H1 (cell line): ENCODE measurements around the gene ATG16L2. TPM values are rescaled to one million over a fixed set of nuclear protein-coding genes. Genes with fewer than 3 reads are reported as not detected.

Source experiments
- CTCF ChIA-PET: fragments of 300-600 bp; sonication (Branson Sonifier 250); formaldehyde crosslinking; loops from one replicate; lab custom pipeline; 2021; ENCODE audit not compliant: partially characterized antibody; lab: Charles Lee
- POLR2A ChIA-PET: fragments of 300-600 bp; sonication (Branson Sonifier 250); formaldehyde crosslinking; loops from one replicate; lab custom pipeline; 2021; ENCODE audit warnings: inconsistent platforms; ENCODE audit not compliant: partially characterized antibody; lab: Charles Lee
- DNase-seq, 2 experiments: peaks; one replicate each; pipeline versions ENCODE4 v3.0.0 to v3.0.0-alpha.2; 2010 to 2022; ENCODE audit warnings: low spot score in 2 of 2, low read depth in 1 of 2, mixed read lengths in 1 of 2
- FAIRE-seq: peaks from 2 replicates; lab custom pipeline; 2011; peaks lifted over from hg19 to GRCh38; lab: Jason Lieb, UNC
- H2AFZ ChIP-seq: 2 replicates; pipeline ENCODE4 v1.8.1; 2012; ENCODE audit warnings: low read length, inconsistent platforms
- H2AK5ac ChIP-seq: 2 replicates; pipeline ENCODE4 v1.6.1; 2013; ENCODE audit warnings: low read depth, low read length
- H2BK120ac ChIP-seq: replicated peaks from 2 replicates; pipeline ENCODE3; 2013; ENCODE audit warnings: low read depth, low read length, inconsistent platforms
- H2BK12ac ChIP-seq: 2 replicates; pipeline ENCODE4 v1.6.1; 2013; ENCODE audit warnings: low read depth, low read length
- H2BK15ac ChIP-seq: 2 replicates; pipeline ENCODE4 v1.6.1; 2013; ENCODE audit warnings: low read length
- H2BK20ac ChIP-seq: 2 replicates; pipeline ENCODE4 v1.6.1; 2013; ENCODE audit warnings: low read length
- H2BK5ac ChIP-seq: 2 replicates; pipeline ENCODE4 v1.6.1; 2013; ENCODE audit warnings: low read depth, low read length
- H3K14ac ChIP-seq: 2 replicates; pipeline ENCODE4 v1.6.1; 2013; ENCODE audit warnings: inconsistent platforms; ENCODE audit not compliant: insufficient read length
- H3K18ac ChIP-seq: 2 replicates; pipeline ENCODE4 v1.6.1; 2013; ENCODE audit warnings: low read length; ENCODE audit errors: extremely low read depth
- H3K23ac ChIP-seq: 2 replicates; pipeline ENCODE4 v1.6.1; 2013; ENCODE audit warnings: inconsistent platforms; ENCODE audit not compliant: insufficient read length
- H3K23me2 ChIP-seq: 2 replicates; pipeline ENCODE4 v1.6.1; 2013; ENCODE audit warnings: low read depth, low read length
- H3K27ac ChIP-seq: 2 replicates; pipeline ENCODE4 v1.6.1; 2011; ENCODE audit warnings: low read depth, low read length, inconsistent platforms
- H3K27me3 ChIP-seq, 4 experiments: replicated peaks in 1 of 4; 1 replicate in 1 of 4; 2 replicates in 3 of 4; pipeline versions ENCODE4 v1.6.1 to v1.8.1; 2011 to 2013; ENCODE audit warnings: low read length in 3 of 4, mild to moderate bottlenecking in 3 of 4, inconsistent platforms in 2 of 4, mixed read lengths in 2 of 4, moderate library complexity in 1 of 4; ENCODE audit not compliant: control insufficient read depth in 3 of 4, insufficient read depth in 3 of 4; ENCODE audit errors: extremely low read depth in 1 of 4
- H3K36me3 ChIP-seq, 4 experiments: 2 replicates each; pipeline versions ENCODE4 v1.6.1 to v1.8.1; 2011 to 2013; ENCODE audit warnings: mild to moderate bottlenecking in 4 of 4, low read length in 3 of 4, moderate library complexity in 2 of 4, control low read depth in 1 of 4, inconsistent platforms in 1 of 4; ENCODE audit not compliant: insufficient read depth in 4 of 4, control insufficient read depth in 2 of 4
- H3K4ac ChIP-seq: replicated peaks from 2 replicates; pipeline ENCODE3; 2013; ENCODE audit warnings: low read length, low read depth, mixed read lengths, inconsistent platforms; ENCODE audit not compliant: insufficient read length
- H3K4me1 ChIP-seq, 4 experiments: replicated peaks in 1 of 4; 1 replicate in 1 of 4; 2 replicates in 3 of 4; pipeline versions ENCODE4 v1.6.1 to v1.8.1; 2011 to 2013; ENCODE audit warnings: low read length in 3 of 4, inconsistent platforms in 2 of 4, mixed read lengths in 1 of 4; ENCODE audit not compliant: insufficient read depth in 4 of 4, control insufficient read depth in 3 of 4
- H3K4me2 ChIP-seq, 2 experiments: 2 replicates each; pipeline versions ENCODE4 v1.6.1 to v1.8.1; 2011 to 2013; ENCODE audit warnings: low read depth in 2 of 2, low read length in 2 of 2, control low read depth in 1 of 2, inconsistent platforms in 1 of 2, mild to moderate bottlenecking in 1 of 2; ENCODE audit not compliant: insufficient read depth in 1 of 2
- H3K4me3 ChIP-seq, 4 experiments: fragments of 200-600, 300-600 bp in 1 of 4; sonication (generic), shearing (Covaris generic), sonication (Bioruptor Twin) in 1 of 4; 2 replicates each; pipeline versions ENCODE4 v1.5.1 to v1.8.1; 2011 to 2016; ENCODE audit warnings: low read length in 4 of 4, low read depth in 3 of 4, control low read depth in 2 of 4, inconsistent platforms in 2 of 4, mild to moderate bottlenecking in 2 of 4, mixed read lengths in 1 of 4, moderate library complexity in 1 of 4; ENCODE audit not compliant: insufficient read depth in 2 of 4; ENCODE audit errors: extremely low read depth in 1 of 4
- H3K56ac ChIP-seq: replicated peaks from 2 replicates; pipeline ENCODE3; 2013; ENCODE audit warnings: low read depth, mild to moderate bottlenecking, mixed read lengths, low read length, inconsistent platforms; ENCODE audit not compliant: insufficient read length
- H3K79me1 ChIP-seq: 2 replicates; pipeline ENCODE4 v1.6.1; 2013; ENCODE audit warnings: low read depth, low read length, control low read depth
- H3K79me2 ChIP-seq, 2 experiments: 2 replicates each; pipeline versions ENCODE4 v1.6.1 to v1.8.1; 2012 to 2013; ENCODE audit warnings: low read length in 2 of 2, mild to moderate bottlenecking in 2 of 2, inconsistent platforms in 1 of 2; ENCODE audit not compliant: insufficient read depth in 2 of 2, control insufficient read depth in 1 of 2
- H3K9ac ChIP-seq, 4 experiments: replicated peaks in 1 of 4; 1 replicate in 1 of 4; 2 replicates in 3 of 4; pipeline versions ENCODE4 v1.6.1 to v1.8.1; 2011 to 2013; ENCODE audit warnings: low read depth in 3 of 4, low read length in 3 of 4, control low read depth in 2 of 4, mild to moderate bottlenecking in 2 of 4, moderate library complexity in 2 of 4, inconsistent platforms in 1 of 4; ENCODE audit errors: extremely low read depth in 1 of 4
- H3K9me3 ChIP-seq, 2 experiments: 2 replicates each; pipeline versions ENCODE4 v1.6.1 to v1.8.1; 2012 to 2013; ENCODE audit warnings: mild to moderate bottlenecking in 2 of 2, moderate library complexity in 2 of 2, control low read depth in 1 of 2, inconsistent platforms in 1 of 2, low read depth in 1 of 2, low read length in 1 of 2, mixed read lengths in 1 of 2; ENCODE audit not compliant: insufficient read depth in 2 of 2
- H4K20me1 ChIP-seq, 2 experiments: replicated peaks in 1 of 2; 2 replicates each; pipeline versions ENCODE3 to v1.8.1; 2011 to 2013; ENCODE audit warnings: inconsistent platforms in 2 of 2, low read length in 2 of 2, mild to moderate bottlenecking in 1 of 2; ENCODE audit not compliant: insufficient read depth in 2 of 2, control insufficient read depth in 1 of 2
- H4K5ac ChIP-seq: 2 replicates; pipeline ENCODE4 v1.6.1; 2013; ENCODE audit warnings: low read length, low read depth, mixed read lengths, inconsistent platforms; ENCODE audit not compliant: insufficient read length
- H4K8ac ChIP-seq: 2 replicates; pipeline ENCODE4 v1.8.0; 2013; ENCODE audit warnings: mild to moderate bottlenecking, moderate library complexity, low read length, inconsistent platforms; ENCODE audit not compliant: insufficient read depth; ENCODE audit errors: extremely low read depth
- H4K91ac ChIP-seq: replicated peaks from 2 replicates; pipeline ENCODE3; 2013; ENCODE audit warnings: low read length, mixed read lengths, inconsistent platforms; ENCODE audit not compliant: insufficient read length
- CBX8 ChIP-seq: fragments of 300-800, 300-1000 bp; sonication (generic); IDR thresholded peaks from 2 replicates; pipeline ENCODE4 v1.7.1; 2016; ENCODE audit warnings: low read depth, low read length, borderline replicate concordance
- EP300 ChIP-seq, 2 experiments: IDR thresholded peaks; 1 replicate in 1 of 2; 2 replicates in 1 of 2; pipeline ENCODE4 v1.6.1; 2011 to 2012; ENCODE audit warnings: low read depth in 2 of 2, low read length in 2 of 2, mild to moderate bottlenecking in 2 of 2, borderline replicate concordance in 1 of 2, inconsistent platforms in 1 of 2, moderate library complexity in 1 of 2
- EZH2 ChIP-seq: fragments of 200-600 bp; sonication (generic); IDR thresholded peaks from 2 replicates; pipeline ENCODE4 v1.7.1; 2012; ENCODE audit warnings: low read depth, mild to moderate bottlenecking, moderate library complexity, low read length, inconsistent platforms; ENCODE audit not compliant: severe bottlenecking
- RFX5 ChIP-seq: IDR thresholded peaks from 2 replicates; pipeline ENCODE4 v1.6.1; 2011; ENCODE audit warnings: low read depth, low read length, improper control_type of control experiment, borderline replicate concordance
- RXRA ChIP-seq: IDR thresholded peaks from 2 replicates; pipeline ENCODE4 v1.6.1; 2011; ENCODE audit warnings: low read depth, mild to moderate bottlenecking, low read length, moderate library complexity; ENCODE audit not compliant: insufficient read depth
- SAP30 ChIP-seq: fragments of 300-600 bp; sonication (generic); IDR thresholded peaks from 2 replicates; pipeline ENCODE4 v1.7.1; 2012; ENCODE audit warnings: low read length, moderate library complexity, mild to moderate bottlenecking, inconsistent platforms; ENCODE audit not compliant: insufficient read depth, insufficient replicate concordance
- TAF7 ChIP-seq: optimal IDR thresholded peaks from 2 replicates; pipeline ENCODE3; 2011; ENCODE audit warnings: low read depth, mild to moderate bottlenecking, inconsistent platforms, low read length, moderate library complexity, borderline replicate concordance
- WGBS, 2 experiments: shearing (Covaris generic) in 1 of 2; methylation state at CpG; one replicate each; pipeline versions ENCODE4 v1.1.6 to v1.1.7; 2013 to 2015; ENCODE audit warnings: low lambda C conversion rate in 2 of 2, mixed read lengths in 2 of 2, inconsistent platforms in 1 of 2, low coverage in 1 of 2, missing lambda C conversion rate in 1 of 2; ENCODE audit not compliant: insufficient replicate concordance in 2 of 2, insufficient coverage in 1 of 2, insufficient read length in 1 of 2; ENCODE audit errors: extremely low coverage in 1 of 2, missing lambda C conversion rate in 1 of 2; 5-methylcytosine and 5-hydroxymethylcytosine counted together
- polyA plus RNA-seq, 7 experiments: library from polyadenylated mRNA; depleted of rRNA in 3 of 7; stranded (reverse) in 5 of 7; unstranded in 2 of 7; fragments of >200 nt in 5 of 7; fragments of 200-250 nt in 2 of 7; gene quantifications; 1 replicate in 5 of 7; 2 replicates in 1 of 7; 4 replicates in 1 of 7; pipeline versions ENCODE4 v1.2.1 to v1.2.3, GENCODE V29; 2011 to 2013; ENCODE audit warnings: missing spikeins in 2 of 7, mixed read lengths in 2 of 7
- total RNA-seq: library from RNA; stranded (reverse); fragmentation: NEBNext Ultra II Directional; extraction: Animal tissue kit (Norgen Biotek cat#: 25700); gene quantifications from 2 replicates; pipeline ENCODE4 v1.2.1, GENCODE V29; 2021
- TF ChIP-seq, protein P1 (sequence below): IDR thresholded peaks from 2 replicates; pipeline ENCODE4 v1.6.1; 2012; ENCODE audit warnings: inconsistent platforms
- TF ChIP-seq, protein P2 (sequence below): IDR thresholded peaks from 2 replicates; pipeline ENCODE4 v1.6.1; 2012; ENCODE audit warnings: low read length, inconsistent platforms

ATG16L2 gene
- total and polyA plus RNA-seq, 2 of the 8 experiments (the other 6 are each of a cell fraction or from before 2014, with no cell fraction given), result 11.0 to 18.5 TPM

DNA sequence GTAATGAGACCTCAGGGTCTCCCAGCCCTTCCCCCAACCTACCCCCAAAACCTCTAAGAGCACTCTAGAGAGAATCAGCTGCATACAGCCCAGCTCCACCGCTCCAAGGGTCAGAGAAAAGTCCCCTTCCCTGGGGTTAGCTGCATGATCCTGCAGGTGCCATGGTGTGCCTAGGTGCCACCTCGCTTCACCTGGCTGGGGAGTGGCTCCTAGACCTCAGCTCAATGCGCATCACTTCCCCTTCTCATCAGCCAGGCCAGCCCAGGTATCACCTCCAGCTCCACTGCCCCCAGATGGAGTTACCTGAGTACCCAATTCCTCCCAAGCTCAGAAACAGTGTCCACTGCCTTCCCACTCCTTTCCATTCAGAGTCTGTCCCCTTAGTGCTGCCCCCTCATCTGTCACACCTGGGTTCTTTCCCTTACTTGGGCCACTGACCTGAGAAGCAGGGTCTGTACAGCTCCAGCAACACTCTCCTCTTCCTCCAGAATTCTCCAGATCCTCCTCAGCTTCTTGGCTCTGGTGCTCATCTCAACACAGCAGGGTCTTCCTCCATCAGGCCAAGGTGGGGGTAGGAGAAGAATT, 21.7 kb upstream of the ATG16L2 start:
- Histone ChIP-seq H2AK5ac (no peak overlapping the region), H4K20me1 (no peaks in the 10 kb centered on the region), H3K27ac (no peak overlapping the region), H3K56ac (no peak overlapping the region), H2BK20ac (no peak overlapping the region), H3K14ac (no peak overlapping the region), H3K36me3 (no peaks in the 10 kb centered on the region), H4K8ac (no peak overlapping the region), H3K23me2 (no peaks in the 10 kb centered on the region), H3K27me3 (no peaks in the 10 kb centered on the region), H2AFZ (no peak overlapping the region), H2BK5ac (no peak overlapping the region), H2BK12ac (no peak overlapping the region), H3K9ac (no peak overlapping the region), H3K9me3 (no peaks in the 10 kb centered on the region), H3K79me2 (no peaks in the 10 kb centered on the region), H3K4ac (no peak overlapping the region), H3K4me2 (no peak overlapping the region; a peak in 1 of 4 replicates), H3K23ac (no peak overlapping the region), H4K5ac (no peak overlapping the region), H3K4me3 (no peak overlapping the region), H4K91ac (no peak overlapping the region), H2BK120ac (no peak overlapping the region), H3K79me1 (no peaks in the 10 kb centered on the region), H3K18ac (no peak overlapping the region), H2BK15ac (0 out of 2 replicates have a peak overlapping the region, but pooled peaks have one; percentile 31), H3K4me1 (peaks cover 0 to 5% (median 3%) of the 10 kb centered on the region in 4 experiments; a peak in 3 of 7 replicates)
- no peak for FAIRE-seq
- no peak for DNase-seq
- WGBS, 2 experiments, result 100% methylated on average over 3 of the region's 3 CpGs; no CpG with 5 or more reads in 1 of the 2 experiments
- POLR2A ChIA-PET, result interaction anchor here (0.6 to 2.1 kb wide), 6 partner anchors 10 to 67 kb away, joined by 3 to 8 read pairs (median 4); no protein-coding TSS in a partner anchor
- CTCF ChIA-PET, result interaction anchor here (0.5 to 4.8 kb wide), 30 partner anchors 8 to 389 kb away, joined by 3 to 105 read pairs (median 5); partner anchors contain the start of gene ARAP1
- TF ChIP-seq EZH2 (no peak), SAP30 (no peak), TAF7 (no peak), EP300 (IDR thresholded peaks at IDR 0.05; ENCODE audit: borderline replicate concordance in 1 of 2, low read depth in 2 of 2, low read length in 2 of 2) (no peak), CBX8 (no peak), RXRA (no peak), RFX5 (no peak)
- TF ChIP-seq, protein P1, sequence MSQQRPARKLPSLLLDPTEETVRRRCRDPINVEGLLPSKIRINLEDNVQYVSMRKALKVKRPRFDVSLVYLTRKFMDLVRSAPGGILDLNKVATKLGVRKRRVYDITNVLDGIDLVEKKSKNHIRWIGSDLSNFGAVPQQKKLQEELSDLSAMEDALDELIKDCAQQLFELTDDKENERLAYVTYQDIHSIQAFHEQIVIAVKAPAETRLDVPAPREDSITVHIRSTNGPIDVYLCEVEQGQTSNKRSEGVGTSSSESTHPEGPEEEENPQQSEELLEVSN, result no peak
- TF ChIP-seq, protein P2, sequence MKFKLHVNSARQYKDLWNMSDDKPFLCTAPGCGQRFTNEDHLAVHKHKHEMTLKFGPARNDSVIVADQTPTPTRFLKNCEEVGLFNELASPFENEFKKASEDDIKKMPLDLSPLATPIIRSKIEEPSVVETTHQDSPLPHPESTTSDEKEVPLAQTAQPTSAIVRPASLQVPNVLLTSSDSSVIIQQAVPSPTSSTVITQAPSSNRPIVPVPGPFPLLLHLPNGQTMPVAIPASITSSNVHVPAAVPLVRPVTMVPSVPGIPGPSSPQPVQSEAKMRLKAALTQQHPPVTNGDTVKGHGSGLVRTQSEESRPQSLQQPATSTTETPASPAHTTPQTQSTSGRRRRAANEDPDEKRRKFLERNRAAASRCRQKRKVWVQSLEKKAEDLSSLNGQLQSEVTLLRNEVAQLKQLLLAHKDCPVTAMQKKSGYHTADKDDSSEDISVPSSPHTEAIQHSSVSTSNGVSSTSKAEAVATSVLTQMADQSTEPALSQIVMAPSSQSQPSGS, result no peak
